GM23248 (cell line): ENCODE data around the gene TTLL9.

Source experiments
- EZH2 ChIP-seq: fragments of 200-600 bp; sonication (generic); IDR thresholded peaks from 2 replicates; pipeline ENCODE4 v1.6.1; 2018; ENCODE audit warnings: antibody characterized with exemption, mild to moderate bottlenecking; ENCODE audit not compliant: insufficient read depth, poor library complexity, severe bottlenecking
- EZH2phosphoT487 ChIP-seq: fragments of 200-600 bp; sonication (generic); IDR thresholded peaks from 2 replicates; pipeline ENCODE4 v1.6.1; 2018; ENCODE audit warnings: antibody characterized with exemption, moderate library complexity, mild to moderate bottlenecking, low read depth; ENCODE audit not compliant: insufficient read depth

DNA sequence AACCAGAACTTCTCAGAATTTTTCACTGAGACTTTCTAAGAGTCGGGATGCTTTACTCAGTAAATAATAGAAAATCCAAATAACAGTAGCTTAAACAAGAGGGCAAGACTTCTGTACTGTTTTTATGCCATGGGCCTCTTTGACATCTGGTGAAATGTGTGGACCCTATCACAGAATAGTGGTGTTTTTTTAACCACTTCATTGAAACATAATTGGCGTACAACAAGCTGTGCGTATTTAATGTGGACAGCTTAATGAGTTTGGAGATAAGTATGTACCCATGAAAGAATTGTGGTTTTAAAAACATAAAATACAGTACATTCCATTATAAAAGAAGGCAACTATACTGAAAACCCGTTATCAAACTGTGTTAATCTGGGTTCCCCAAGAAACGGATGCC, 43.7 kb downstream of the TTLL9 start:
- TF ChIP-seq EZH2 (no peak), EZH2phosphoT487 (no peak)
